ENCODE data around the gene CARMIL1. TPM values are rescaled to one million over a fixed set of nuclear protein-coding genes. Genes with fewer than 3 reads are reported as not detected.

CARMIL1 gene
- polyA plus RNA-seq, 1 of the 3 experiments (the other 2 are of a cell fraction): 1.7 TPM

DNA sequence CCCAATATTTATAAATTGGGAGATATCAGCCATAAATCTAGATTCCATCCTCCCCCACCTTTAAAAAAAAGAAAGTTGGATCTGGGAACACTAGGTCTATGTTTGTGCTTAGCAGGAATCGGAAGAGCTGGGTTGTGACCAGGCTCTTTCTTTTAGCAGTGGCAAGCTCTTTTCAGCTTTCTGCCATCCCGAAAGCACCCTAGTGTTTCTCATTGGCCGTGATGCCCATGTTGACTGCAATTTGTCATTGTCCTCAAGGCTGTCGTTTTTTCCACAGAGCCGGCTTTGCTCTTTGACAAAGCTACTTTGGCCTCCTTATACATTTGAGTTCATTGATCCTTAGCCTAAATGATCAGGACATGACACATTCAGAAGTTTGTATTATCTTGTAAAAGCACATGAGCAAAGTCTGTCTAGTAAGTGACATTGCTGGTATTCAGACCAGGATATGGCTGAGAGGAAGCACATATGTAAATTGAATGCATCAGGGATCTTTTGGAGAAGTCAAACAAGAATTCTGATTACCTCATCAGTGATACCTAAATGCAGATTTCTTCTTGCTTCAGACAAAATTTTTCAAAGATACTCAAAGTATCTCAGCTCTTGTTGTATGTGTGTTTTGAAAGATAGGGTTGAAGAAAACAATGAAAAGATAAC lies 50.1 kb downstream of the CARMIL1 start:
- Histone ChIP-seq H3K4me1 (ENCODE audit: control insufficient read depth in 1 of 2, insufficient read depth in 2 of 2, low read depth in 1 of 2, low read length in 1 of 2) (peaks cover 0 to 2% of the 10 kb centered on the region in 2 experiments; a peak in 2 of 4 replicates), H3K9me2 (no peaks in the 10 kb centered on the region), H4K20me1 (ENCODE audit: insufficient read depth) (no peaks in the 10 kb centered on the region), H3K9me3 (no peaks in the 10 kb centered on the region), H3F3A (replicated peaks; ENCODE audit: insufficient read depth) (no peaks in the 10 kb centered on the region), H3K9ac (no peak overlapping the region), H3K4me2 (no peak overlapping the region), H3K79me2 (ENCODE audit: insufficient read depth) (no peaks in the 10 kb centered on the region), H3K36me3 (replicated peaks in 1 of 2; ENCODE audit: control insufficient read depth in 1 of 2, insufficient read depth in 2 of 2, low read length in 1 of 2) (no peaks in the 10 kb centered on the region), H3K27ac (ENCODE audit: low read depth in 2 of 2, low read length in 1 of 2) (no peak overlapping the region), H3K27me3 (ENCODE audit: insufficient read depth) (no peaks in the 10 kb centered on the region), H2AFZ (ENCODE audit: low read depth) (no peak overlapping the region), H3K4me3 (ENCODE audit: low read depth in 2 of 2, low read length in 1 of 2) (no peak overlapping the region)
- TF ChIP-seq RCOR1 (IDR thresholded peaks at IDR 0.05; ENCODE audit: low read length) (no peak), RXRA (IDR thresholded peaks at IDR 0.05; ENCODE audit: borderline replicate concordance, low read depth) (no peak), TEAD4 (IDR thresholded peaks at IDR 0.05; ENCODE audit: borderline replicate concordance, insufficient read depth) (no peak), NRF1 (IDR thresholded peaks at IDR 0.05; ENCODE audit: low read depth, low read length) (no peak), RAD21 (IDR thresholded peaks at IDR 0.05; ENCODE audit: low read length) (no peak), NFIC (IDR thresholded peaks at IDR 0.05; ENCODE audit: borderline replicate concordance) (no peak), EZH2phosphoT487 (IDR thresholded peaks at IDR 0.05; ENCODE audit: borderline replicate concordance, low read depth) (no peak), TCF12 (IDR thresholded peaks at IDR 0.05) (no peak), POLR2AphosphoS5 (IDR thresholded peaks at IDR 0.05; ENCODE audit: low read depth, low read length) (no peak), ELF1 (IDR thresholded peaks at IDR 0.05) (no peak), SIN3A (IDR thresholded peaks at IDR 0.05; ENCODE audit: borderline replicate concordance, low read depth, low read length) (no peak), EP300 (IDR thresholded peaks at IDR 0.05; ENCODE audit: borderline replicate concordance in 1 of 2, low read depth in 1 of 2, low read length in 1 of 2) (no peak), FOXM1 (IDR thresholded peaks at IDR 0.05; ENCODE audit: low read depth) (no peak), GABPA (IDR thresholded peaks at IDR 0.05; ENCODE audit: low read depth) (no peak), YY1 (IDR thresholded peaks at IDR 0.05; ENCODE audit: low read depth) (no peak)
- TF ChIP-seq, protein P1, sequence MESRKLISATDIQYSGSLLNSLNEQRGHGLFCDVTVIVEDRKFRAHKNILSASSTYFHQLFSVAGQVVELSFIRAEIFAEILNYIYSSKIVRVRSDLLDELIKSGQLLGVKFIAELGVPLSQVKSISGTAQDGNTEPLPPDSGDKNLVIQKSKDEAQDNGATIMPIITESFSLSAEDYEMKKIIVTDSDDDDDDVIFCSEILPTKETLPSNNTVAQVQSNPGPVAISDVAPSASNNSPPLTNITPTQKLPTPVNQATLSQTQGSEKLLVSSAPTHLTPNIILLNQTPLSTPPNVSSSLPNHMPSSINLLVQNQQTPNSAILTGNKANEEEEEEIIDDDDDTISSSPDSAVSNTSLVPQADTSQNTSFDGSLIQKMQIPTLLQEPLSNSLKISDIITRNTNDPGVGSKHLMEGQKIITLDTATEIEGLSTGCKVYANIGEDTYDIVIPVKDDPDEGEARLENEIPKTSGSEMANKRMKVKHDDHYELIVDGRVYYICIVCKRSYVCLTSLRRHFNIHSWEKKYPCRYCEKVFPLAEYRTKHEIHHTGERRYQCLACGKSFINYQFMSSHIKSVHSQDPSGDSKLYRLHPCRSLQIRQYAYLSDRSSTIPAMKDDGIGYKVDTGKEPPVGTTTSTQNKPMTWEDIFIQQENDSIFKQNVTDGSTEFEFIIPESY (IDR thresholded peaks at IDR 0.05; ENCODE audit: borderline replicate concordance, low read depth): no peak
- TF ChIP-seq, protein P2, sequence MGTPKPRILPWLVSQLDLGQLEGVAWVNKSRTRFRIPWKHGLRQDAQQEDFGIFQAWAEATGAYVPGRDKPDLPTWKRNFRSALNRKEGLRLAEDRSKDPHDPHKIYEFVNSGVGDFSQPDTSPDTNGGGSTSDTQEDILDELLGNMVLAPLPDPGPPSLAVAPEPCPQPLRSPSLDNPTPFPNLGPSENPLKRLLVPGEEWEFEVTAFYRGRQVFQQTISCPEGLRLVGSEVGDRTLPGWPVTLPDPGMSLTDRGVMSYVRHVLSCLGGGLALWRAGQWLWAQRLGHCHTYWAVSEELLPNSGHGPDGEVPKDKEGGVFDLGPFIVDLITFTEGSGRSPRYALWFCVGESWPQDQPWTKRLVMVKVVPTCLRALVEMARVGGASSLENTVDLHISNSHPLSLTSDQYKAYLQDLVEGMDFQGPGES (IDR thresholded peaks at IDR 0.05; ENCODE audit: low read depth, low read length): no peak
- TF ChIP-seq, protein P3, sequence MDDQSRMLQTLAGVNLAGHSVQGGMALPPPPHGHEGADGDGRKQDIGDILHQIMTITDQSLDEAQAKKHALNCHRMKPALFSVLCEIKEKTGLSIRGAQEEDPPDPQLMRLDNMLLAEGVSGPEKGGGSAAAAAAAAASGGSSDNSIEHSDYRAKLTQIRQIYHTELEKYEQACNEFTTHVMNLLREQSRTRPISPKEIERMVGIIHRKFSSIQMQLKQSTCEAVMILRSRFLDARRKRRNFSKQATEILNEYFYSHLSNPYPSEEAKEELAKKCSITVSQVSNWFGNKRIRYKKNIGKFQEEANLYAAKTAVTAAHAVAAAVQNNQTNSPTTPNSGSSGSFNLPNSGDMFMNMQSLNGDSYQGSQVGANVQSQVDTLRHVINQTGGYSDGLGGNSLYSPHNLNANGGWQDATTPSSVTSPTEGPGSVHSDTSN (IDR thresholded peaks at IDR 0.05): no peak
- TF ChIP-seq, protein P4, sequence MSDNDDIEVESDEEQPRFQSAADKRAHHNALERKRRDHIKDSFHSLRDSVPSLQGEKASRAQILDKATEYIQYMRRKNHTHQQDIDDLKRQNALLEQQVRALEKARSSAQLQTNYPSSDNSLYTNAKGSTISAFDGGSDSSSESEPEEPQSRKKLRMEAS (IDR thresholded peaks at IDR 0.05; ENCODE audit: low read depth): no peak
- POLR2A ChIA-PET: no interaction called here
- WGBS (ENCODE audit: low lambda C conversion rate): 88% methylated on average over 5 of the region's 5 CpGs
- CTCF ChIA-PET: interaction anchor here (0.7 to 1.5 kb wide), 3 partner anchors 8 to 50 kb away, joined by 3 to 5 read pairs (median 4); partner anchors contain the start of gene CARMIL1
- DNase-seq: no peak
